IMR-90 (cell line): ENCODE results near the gene REST. TPM values are rescaled to one million over a fixed set of nuclear protein-coding genes. Genes with fewer than 3 reads are reported as not detected.
"Not testable (repeated sequence)": the region's sequence is repeated elsewhere in the genome, so short reads cannot be mapped to it uniquely, and the experiment has no call there.

Source experiments
- ATAC-seq: fragments of 200-7000 bp; cut with Tn5 transposase; 2 replicates; pipeline ENCODE4 v1.9.1; 2020; ENCODE audit warnings: low read depth, mild to moderate bottlenecking, moderate library complexity
- BruUV-seq: library from RNA; stranded (reverse); fragments of 400-500 nt; replicated peaks from 2 replicates; lab custom pipeline; 2021; lab: Mats Ljungman, UMichigan
- CTCF ChIA-PET: fragments of 300-600 bp; formaldehyde crosslinking; extraction: SDS; loops from one replicate; lab custom pipeline; 2021; ENCODE audit warnings: antibody characterized with exemption; lab: Yijun Ruan, JAX
- POLR2A ChIA-PET: fragments of 300-600 bp; sonication (Branson Sonifier 250); formaldehyde crosslinking; loops from one replicate; lab custom pipeline; 2022; ENCODE audit warnings: antibody characterized with exemption; ENCODE audit not compliant: unreplicated experiment; lab: Charles Lee
- DNase-seq: peaks from one replicate; pipeline ENCODE4 v3.0.0; 2013
- H2AFZ ChIP-seq: replicated peaks from 2 replicates; pipeline ENCODE3; 2013; ENCODE audit warnings: low read length, mild to moderate bottlenecking; ENCODE audit not compliant: poor library complexity
- H2AK5ac ChIP-seq: 2 replicates; pipeline ENCODE4 v1.6.1; 2013; ENCODE audit warnings: low read depth, low read length, inconsistent platforms
- H2AK9ac ChIP-seq: replicated peaks from 2 replicates; pipeline ENCODE3; 2013; ENCODE audit warnings: mild to moderate bottlenecking, low read depth, low read length, moderate library complexity; ENCODE audit not compliant: poor library complexity
- H2BK120ac ChIP-seq: 2 replicates; pipeline ENCODE4 v1.6.1; 2013; ENCODE audit warnings: low read depth, low read length, inconsistent platforms
- H2BK15ac ChIP-seq: 3 replicates; pipeline ENCODE4 v1.6.1; 2013; ENCODE audit warnings: low read depth, low read length, inconsistent platforms
- H2BK20ac ChIP-seq: 2 replicates; pipeline ENCODE4 v1.6.1; 2013; ENCODE audit warnings: low read depth, mild to moderate bottlenecking, inconsistent platforms, low read length, moderate library complexity
- H2BK5ac ChIP-seq: 2 replicates; pipeline ENCODE4 v1.6.1; 2013; ENCODE audit warnings: mild to moderate bottlenecking, low read depth, low read length, inconsistent platforms; ENCODE audit not compliant: poor library complexity, severe bottlenecking
- H3K14ac ChIP-seq: replicated peaks from 2 replicates; pipeline ENCODE4 v1.6.1; 2013; ENCODE audit warnings: low read depth, low read length, inconsistent platforms
- H3K18ac ChIP-seq: 2 replicates; pipeline ENCODE4 v1.6.1; 2013; ENCODE audit warnings: low read depth, low read length, control low read depth
- H3K23ac ChIP-seq: 2 replicates; pipeline ENCODE4 v1.6.1; 2013; ENCODE audit warnings: low read depth, low read length, inconsistent platforms
- H3K27ac ChIP-seq: 2 replicates; pipeline ENCODE4 v1.5.1; 2013; ENCODE audit warnings: mild to moderate bottlenecking, control low read depth, low read length; ENCODE audit not compliant: insufficient read depth
- H3K27me3 ChIP-seq: 2 replicates; pipeline ENCODE4 v1.6.1; 2013; ENCODE audit warnings: low read length; ENCODE audit not compliant: control insufficient read depth, insufficient read depth
- H3K36me3 ChIP-seq: 2 replicates; pipeline ENCODE4 v1.6.1; 2013; ENCODE audit warnings: low read length, mixed read lengths; ENCODE audit not compliant: control insufficient read depth, insufficient read depth
- H3K4ac ChIP-seq: 2 replicates; pipeline ENCODE4 v1.6.1; 2013; ENCODE audit warnings: low read depth, low read length, inconsistent platforms
- H3K4me1 ChIP-seq: 2 replicates; pipeline ENCODE4 v1.6.1; 2013; ENCODE audit warnings: low read length, mixed read lengths; ENCODE audit not compliant: control insufficient read depth, insufficient read depth
- H3K4me2 ChIP-seq: 2 replicates; pipeline ENCODE4 v1.6.1; 2013; ENCODE audit warnings: low read depth, mild to moderate bottlenecking, control low read depth, low read length, moderate library complexity
- H3K4me3 ChIP-seq: 2 replicates; pipeline ENCODE4 v1.5.1; 2013; ENCODE audit warnings: low read depth, mild to moderate bottlenecking, control low read depth, low read length, moderate library complexity; ENCODE audit not compliant: insufficient read depth
- H3K56ac ChIP-seq: 2 replicates; pipeline ENCODE4 v1.6.1; 2013; ENCODE audit warnings: low read length, inconsistent platforms; ENCODE audit not compliant: insufficient read depth; ENCODE audit errors: extremely low read depth
- H3K79me1 ChIP-seq, 2 experiments: 2 replicates each; pipeline ENCODE4 v1.6.1; 2013; ENCODE audit warnings: low read length in 2 of 2, inconsistent platforms in 1 of 2, low read depth in 1 of 2
- H3K9ac ChIP-seq: 2 replicates; pipeline ENCODE4 v1.6.1; 2013; ENCODE audit warnings: low read depth, low read length, control low read depth
- H3K9me1 ChIP-seq: 2 replicates; pipeline ENCODE4 v1.6.1; 2013; ENCODE audit warnings: low read length, inconsistent platforms; ENCODE audit not compliant: insufficient read depth
- H3K9me3 ChIP-seq: 2 replicates; pipeline ENCODE4 v1.6.1; 2013; ENCODE audit warnings: low read length; ENCODE audit not compliant: control insufficient read depth, insufficient read depth
- H4K20me1 ChIP-seq: 2 replicates; pipeline ENCODE4 v1.6.1; 2013; ENCODE audit warnings: low read length, inconsistent platforms; ENCODE audit not compliant: insufficient read depth
- H4K5ac ChIP-seq: 2 replicates; pipeline ENCODE4 v1.6.1; 2013; ENCODE audit warnings: mild to moderate bottlenecking, low read depth, low read length, control low read depth
- H4K8ac ChIP-seq, 2 experiments: 2 replicates each; pipeline ENCODE4 v1.6.1; 2013; ENCODE audit warnings: low read depth in 2 of 2, low read length in 2 of 2, control low read depth in 1 of 2, inconsistent platforms in 1 of 2
- H4K91ac ChIP-seq: 2 replicates; pipeline ENCODE4 v1.6.1; 2013; ENCODE audit warnings: low read depth, low read length, inconsistent platforms; ENCODE audit not compliant: insufficient read depth
- WGBS, 2 experiments: methylation state at CpG; one replicate each; pipeline versions ENCODE4 v1.1.5 to v1.1.7; 2013; ENCODE audit warnings: missing lambda C conversion rate in 2 of 2; ENCODE audit not compliant: insufficient read length in 1 of 2; ENCODE audit errors: extremely low coverage in 2 of 2; 5-methylcytosine and 5-hydroxymethylcytosine counted together
- dilution Hi-C: fragments of 300-500 bp; cut with HindIII; formaldehyde crosslinking; loops from one replicate; pipeline ENCODE4 v1.14.3; 2018; ENCODE audit warnings: low sequenced_read_pairs; ENCODE audit not compliant: unreplicated experiment
- in situ Hi-C: fragments of 300-500 bp; cut with MboI; formaldehyde crosslinking; loops from 3 replicates; pipeline ENCODE4 v1.14.3; 2019; ENCODE audit warnings: low sequenced_read_pairs, inconsistent platforms, mixed read lengths
- intact Hi-C: fragments of 100-400 bp; cut with micrococcal nuclease; formaldehyde crosslinking; loops from 2 replicates; pipeline ENCODE4 v1.10.0; 2022
- polyA plus RNA-seq, 3 experiments: library from polyadenylated mRNA; depleted of rRNA; stranded (reverse); fragments of >200 nt; gene quantifications; 2 replicates each; pipeline ENCODE4 v1.2.3, GENCODE V29; 2012; ENCODE audit warnings: low replicate concordance in 1 of 3
- total RNA-seq: library from RNA; depleted of rRNA; stranded (reverse); fragments of >200 nt; gene quantifications from 2 replicates; pipeline ENCODE4 v1.2.3, GENCODE V29; 2012

The REST gene
- total and polyA plus RNA-seq, 2 of the 4 experiments (the other 2 are of a cell fraction) = 10.0 to 66.9 TPM

DNA sequence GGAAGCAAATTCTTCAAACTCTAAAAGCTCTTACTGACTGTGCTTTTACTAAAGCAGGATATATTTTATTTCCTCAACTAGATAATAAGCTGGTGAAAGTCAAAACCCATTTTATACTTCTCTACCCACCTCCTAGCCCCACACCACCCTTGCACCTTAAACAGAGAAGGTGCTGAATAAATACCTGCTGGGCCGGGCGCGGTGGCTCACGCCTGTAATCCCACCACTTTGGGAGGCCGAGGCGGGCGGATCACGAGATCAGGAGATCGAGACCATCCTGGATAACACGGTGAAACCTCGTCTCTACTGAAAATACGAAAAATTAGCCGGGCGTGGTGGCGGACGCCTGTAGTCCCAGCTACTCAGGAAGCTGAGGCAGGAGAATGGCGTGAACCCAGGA, 9.9 kb upstream of the REST start:
- not testable (repeated sequence) for H3K9ac ChIP-seq

DNA sequence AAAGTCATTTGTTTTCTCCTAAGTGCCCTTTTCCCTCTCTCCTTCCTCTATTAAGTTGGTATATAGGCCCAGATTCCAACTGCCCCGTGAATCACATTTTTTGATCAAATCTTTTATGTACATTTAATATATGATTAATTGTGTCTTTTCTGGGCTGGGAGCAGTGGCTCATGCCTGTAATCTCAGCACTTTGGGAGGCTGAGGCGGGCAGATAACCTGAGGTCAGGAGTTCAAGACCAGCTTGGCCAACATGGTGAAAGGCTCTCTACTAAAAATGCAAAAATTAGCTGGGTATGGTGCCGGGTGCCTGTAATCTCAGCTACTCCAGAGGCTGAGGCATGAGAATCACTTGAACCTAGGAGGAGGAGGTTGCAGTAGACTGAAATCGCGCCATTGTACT, 7.5 kb upstream of the REST start:
- H4K8ac ChIP-seq, H3K14ac ChIP-seq, H3K4me3 ChIP-seq, H2BK120ac ChIP-seq, ATAC-seq, H3K4me1 ChIP-seq, H2BK5ac ChIP-seq, H3K4me2 ChIP-seq, H3K18ac ChIP-seq, H3K27ac ChIP-seq, H2BK20ac ChIP-seq, DNase-seq, H2AFZ ChIP-seq, H2BK15ac ChIP-seq, H3K9me3 ChIP-seq, BruUV-seq, H2AK9ac ChIP-seq, H2AK5ac ChIP-seq, H3K27me3 ChIP-seq, H3K9me1 ChIP-seq, H4K5ac ChIP-seq, in situ Hi-C loops, H3K56ac ChIP-seq, H3K79me1 ChIP-seq, CTCF ChIA-PET, H4K20me1 ChIP-seq, dilution Hi-C loops, H3K9ac ChIP-seq, POLR2A ChIA-PET, H3K23ac ChIP-seq, intact Hi-C loops, H4K91ac ChIP-seq, H3K4ac ChIP-seq, H3K36me3 ChIP-seq: not testable (repeated sequence)
- WGBS, 2 experiments = 86% methylated on average over 4 of the region's 5 CpGs; no CpG with 5 or more reads in 1 of the 2 experiments

More for the DNA sequence above, 9.9 kb upstream of the REST start:
- BruUV-seq, H3K4me1 ChIP-seq, DNase-seq, H2BK15ac ChIP-seq, CTCF ChIA-PET, H3K27me3 ChIP-seq, dilution Hi-C loops, H3K9me3 ChIP-seq, H2AK9ac ChIP-seq, H3K9me1 ChIP-seq, ATAC-seq, H3K4ac ChIP-seq, H2AK5ac ChIP-seq, H3K79me1 ChIP-seq, H3K18ac ChIP-seq, in situ Hi-C loops, H2BK5ac ChIP-seq, H3K14ac ChIP-seq, H2AFZ ChIP-seq, H4K8ac ChIP-seq, H2BK120ac ChIP-seq, intact Hi-C loops, H3K56ac ChIP-seq, H4K5ac ChIP-seq, H3K27ac ChIP-seq, H3K36me3 ChIP-seq, H3K4me3 ChIP-seq, H2BK20ac ChIP-seq, H4K20me1 ChIP-seq, H3K4me2 ChIP-seq, POLR2A ChIA-PET, H4K91ac ChIP-seq, H3K23ac ChIP-seq: not testable (repeated sequence)
- 94% methylated on average over 5 of the region's 17 CpGs; no CpG with 5 or more reads in 1 of the 2 experiments for WGBS, 2 experiments
